DOHH2 (cell line): ENCODE results near the gene KIF3B.

ENCODE experiments used
- EZH2phosphoT487 ChIP-seq: fragments of 200-600 bp; sonication (generic); IDR thresholded peaks from 2 replicates; pipeline ENCODE4 v1.6.1; 2017; ENCODE audit warnings: borderline replicate concordance, mild to moderate bottlenecking, antibody characterized with exemption, low read length, moderate library complexity, mixed read lengths
- TF ChIP-seq, protein P1 (sequence below): fragments of 200-600 bp; sonication (generic); IDR thresholded peaks from one replicate; pipeline ENCODE4 v1.5.1; 2014; ENCODE audit warnings: antibody characterized with exemption, mild to moderate bottlenecking, low read depth, low read length; ENCODE audit not compliant: poor library complexity, severe bottlenecking

DNA sequence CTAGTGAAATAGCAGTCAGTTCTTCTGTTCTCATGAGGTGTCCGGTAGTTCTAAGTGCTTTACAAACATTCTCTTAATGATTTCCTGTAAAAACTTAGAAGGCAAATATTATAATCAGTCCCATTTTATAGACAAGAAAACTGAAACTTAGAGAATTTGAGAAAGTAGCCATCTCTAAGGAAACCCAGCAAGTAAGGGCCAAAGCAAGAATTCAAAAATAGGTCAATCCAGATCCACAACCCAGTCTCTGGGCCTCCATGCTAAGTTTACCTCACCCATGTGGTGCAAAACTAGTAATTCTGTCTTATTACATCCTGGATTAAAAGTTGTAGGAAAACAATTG is 53.1 kb downstream of the KIF3B start:
- TF ChIP-seq, protein P1, sequence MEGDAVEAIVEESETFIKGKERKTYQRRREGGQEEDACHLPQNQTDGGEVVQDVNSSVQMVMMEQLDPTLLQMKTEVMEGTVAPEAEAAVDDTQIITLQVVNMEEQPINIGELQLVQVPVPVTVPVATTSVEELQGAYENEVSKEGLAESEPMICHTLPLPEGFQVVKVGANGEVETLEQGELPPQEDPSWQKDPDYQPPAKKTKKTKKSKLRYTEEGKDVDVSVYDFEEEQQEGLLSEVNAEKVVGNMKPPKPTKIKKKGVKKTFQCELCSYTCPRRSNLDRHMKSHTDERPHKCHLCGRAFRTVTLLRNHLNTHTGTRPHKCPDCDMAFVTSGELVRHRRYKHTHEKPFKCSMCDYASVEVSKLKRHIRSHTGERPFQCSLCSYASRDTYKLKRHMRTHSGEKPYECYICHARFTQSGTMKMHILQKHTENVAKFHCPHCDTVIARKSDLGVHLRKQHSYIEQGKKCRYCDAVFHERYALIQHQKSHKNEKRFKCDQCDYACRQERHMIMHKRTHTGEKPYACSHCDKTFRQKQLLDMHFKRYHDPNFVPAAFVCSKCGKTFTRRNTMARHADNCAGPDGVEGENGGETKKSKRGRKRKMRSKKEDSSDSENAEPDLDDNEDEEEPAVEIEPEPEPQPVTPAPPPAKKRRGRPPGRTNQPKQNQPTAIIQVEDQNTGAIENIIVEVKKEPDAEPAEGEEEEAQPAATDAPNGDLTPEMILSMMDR = no peak
- TF ChIP-seq EZH2phosphoT487 = no peak
